ENCODE data around the gene SERTAD3. TPM values are rescaled to one million over a fixed set of nuclear protein-coding genes. Genes with fewer than 3 reads are reported as not detected.

Gene SERTAD3
- polyA plus RNA-seq, 2 of the 4 experiments (the other 2 are of a cell fraction), result 39.7 to 40.2 TPM

- TF ChIP-seq BCL3 (IDR thresholded peaks at IDR 0.05), result no peak
Measured at GRCh38 chr19:40450664-40451063, 6.5 kb upstream of the SERTAD3 start (continued).

- ChIA-PET POLR2A (no interaction called here), CTCF (interaction anchor here (4.1 to 46.6 kb wide), 2 partner anchors 15 to 26 kb away, joined by 43 to 950 read pairs; partner anchors contain the start of genes BLVRB, PRX, SERTAD1 and SPTBN4)
- TF ChIP-seq ELK1 (IDR thresholded peaks at IDR 0.05; ENCODE audit: low read depth, low read length), result no peak
- TF ChIP-seq MAX (IDR thresholded peaks at IDR 0.05), result no peak
- no peak for TF ChIP-seq RFX5 (IDR thresholded peaks at IDR 0.05)
- TF ChIP-seq ZSCAN20 (CRISPR knock-in tag; IDR thresholded peaks at IDR 0.05), result no peak
- TF ChIP-seq POLR2A (IDR thresholded peaks at IDR 0.05; ENCODE audit: low read length), result no peak
- TF ChIP-seq PHF8 (IDR thresholded peaks at IDR 0.05; ENCODE audit: borderline replicate concordance, low read depth), result no peak
- no peak for TF ChIP-seq NR3C1 (IDR thresholded peaks at IDR 0.05)
- no peak for TF ChIP-seq TP53 (CRISPR knock-in tag; IDR thresholded peaks at IDR 0.05)
- no peak for TF ChIP-seq HOXA7 (CRISPR knock-in tag; IDR thresholded peaks at IDR 0.05)
- Histone ChIP-seq H3K27ac (no peak overlapping the region), H3K9me3 (no peaks in the 10 kb centered on the region), H3K4me2 (no peak overlapping the region), H3K4me1 (peaks cover 12% of the 10 kb centered on the region; the same call in 2 of the 3 replicates), H3K4me3 (no peak overlapping the region)
- no peak for DNase-seq (ENCODE audit: low read depth in 1 of 2, low spot score in 1 of 2)
- WGBS (ENCODE audit: missing lambda C conversion rate), result 89% methylated on average over 4 of the region's 4 CpGs
- ATAC-seq, result no peak
- peak; percentile 36 for FAIRE-seq
Measured at GRCh38 chr19:40449506-40449905, 5.4 kb upstream of the SERTAD3 start.

GRCh38 chr19:40446263-40446784, 2.2 kb upstream of the SERTAD3 start:
- peaks cover 23% of the 10 kb centered on the region for H3K4me1 ChIP-seq
- H3K27ac ChIP-seq, result no peak overlapping the region
- ChIA-PET CTCF (interaction anchor here (0.7 to 46.6 kb wide), 4 partner anchors 18 to 154 kb away, joined by 3 to 950 read pairs (median 23); partner anchors contain the start of genes BLVRB, LTBP4, PRX and SERTAD1), POLR2A (interaction anchor here (0.8 to 3.1 kb wide), 2 partner anchors 19 to 20 kb away, joined by 3 to 12 read pairs; partner anchors contain the start of genes BLVRB and SERTAD1)
- H3K9me3 ChIP-seq, result no peaks in the 10 kb centered on the region
- TF ChIP-seq CTCF (IDR thresholded peaks at IDR 0.05) (no peak), E2F6 (IDR thresholded peaks at IDR 0.05; ENCODE audit: borderline replicate concordance, low read depth) (no peak), HOXB5 (CRISPR knock-in tag; IDR thresholded peaks at IDR 0.05) (no peak), PHF8 (IDR thresholded peaks at IDR 0.05; ENCODE audit: borderline replicate concordance, low read depth) (no peak), JUNB (IDR thresholded peaks at IDR 0.05) (no peak), MYC (IDR thresholded peaks at IDR 0.05; ENCODE audit: borderline replicate concordance, low read length) (no peak), JUN (IDR thresholded peaks at IDR 0.05) (no peak), MAFK (IDR thresholded peaks at IDR 0.05; ENCODE audit: partially characterized antibody) (no peak), HOXA7 (CRISPR knock-in tag; IDR thresholded peaks at IDR 0.05) (no peak), MAZ (IDR thresholded peaks at IDR 0.05; ENCODE audit: borderline replicate concordance, low read depth, low read length) (no peak), MAX (IDR thresholded peaks at IDR 0.05) (no peak), ESRRA (IDR thresholded peaks at IDR 0.05; ENCODE audit: borderline replicate concordance, low read length) (no peak), GATA3 (IDR thresholded peaks at IDR 0.05; ENCODE audit: borderline replicate concordance) (no peak)
- H3K4me3 ChIP-seq, result no peak overlapping the region
- 85% methylated on average over 8 of the region's 8 CpGs for WGBS (ENCODE audit: missing lambda C conversion rate)
- no peak overlapping the region for H3K4me2 ChIP-seq
- DNase-seq (ENCODE audit: low read depth in 1 of 2, low spot score in 1 of 2), result no peak
- no peak for FAIRE-seq
- no peak for ATAC-seq

Data from A549 (cell line).